ENCODE measurements around the gene GFOD1. TPM values are rescaled to one million over a fixed set of nuclear protein-coding genes. Genes with fewer than 3 reads are reported as not detected.

The GFOD1 gene
- polyA plus RNA-seq, 2 of the 4 experiments (the other 2 are of a cell fraction), result 2.7 to 3.5 TPM

- H3K27ac ChIP-seq, result no peak overlapping the region
- no peaks in the 10 kb centered on the region for H3K9me3 ChIP-seq
- DNase-seq (ENCODE audit: low read depth in 1 of 2, low spot score in 1 of 2) (no peak), ATAC-seq (no peak), FAIRE-seq (no peak)
- no peak overlapping the region for H3K4me3 ChIP-seq
- 0 out of 3 replicates have a peak, but pooled peaks cover 2% of the 10 kb centered on the region for H3K4me1 ChIP-seq
- ChIA-PET CTCF (interaction anchor here (0.6 to 1.0 kb wide), 2 partner anchors 37 to 684 kb away, joined by 3 read pairs; no protein-coding TSS in a partner anchor), POLR2A (interaction anchor here (0.6 to 1.3 kb wide), 2 partner anchors 202 to 242 kb away, joined by 4 read pairs; no protein-coding TSS in a partner anchor)
- WGBS (ENCODE audit: missing lambda C conversion rate), result 63% methylated on average over 9 of the region's 9 CpGs
- no peak overlapping the region for H3K4me2 ChIP-seq
- no peak for TF ChIP-seq HOXA7 (CRISPR knock-in tag; IDR thresholded peaks at IDR 0.05)
- no peak for TF ChIP-seq RARB (CRISPR knock-in tag; IDR thresholded peaks at IDR 0.05)
- no peak for TF ChIP-seq GATA3 (IDR thresholded peaks at IDR 0.05; ENCODE audit: borderline replicate concordance)
- TF ChIP-seq MAFK (IDR thresholded peaks at IDR 0.05; ENCODE audit: partially characterized antibody), result no peak
- TF ChIP-seq USF2 (IDR thresholded peaks at IDR 0.05), result no peak
- TF ChIP-seq MAX (IDR thresholded peaks at IDR 0.05), result no peak
- no peak for TF ChIP-seq CHD4 (IDR thresholded peaks at IDR 0.05; ENCODE audit: borderline replicate concordance)
Measured at GRCh38 chr6:13372688-13373487, 114.5 kb downstream of the GFOD1 start.

GRCh38 chr6:13372076-13372475 lies 115.3 kb downstream of the GFOD1 start:
- DNase-seq (ENCODE audit: low read depth in 1 of 2, low spot score in 1 of 2), result no peak
- TF ChIP-seq ELK1 (IDR thresholded peaks at IDR 0.05; ENCODE audit: low read depth, low read length) (no peak), FOSB (CRISPR knock-in tag; IDR thresholded peaks at IDR 0.05) (no peak), POLR2A (IDR thresholded peaks at IDR 0.05; ENCODE audit: low read length) (no peak), JUN (IDR thresholded peaks at IDR 0.05) (no peak), NFE2L2 (conservative IDR thresholded peaks at IDR 0.05; ENCODE audit: low read length) (no peak), PBX3 (IDR thresholded peaks at IDR 0.05) (no peak)
- Histone ChIP-seq H3K27ac (no peak overlapping the region), H3K4me3 (no peak overlapping the region), H3K9me3 (no peaks in the 10 kb centered on the region), H3K4me1 (0 out of 3 replicates have a peak, but pooled peaks cover 2% of the 10 kb centered on the region), H3K4me2 (no peak overlapping the region)
- 74% methylated on average over 6 of the region's 6 CpGs for WGBS (ENCODE audit: missing lambda C conversion rate)
- FAIRE-seq, result no peak
- no peak for ATAC-seq
- ChIA-PET CTCF (interaction anchor here (0.7 to 1.0 kb wide), 2 partner anchors 15 to 36 kb away, joined by 3 read pairs; no protein-coding TSS in a partner anchor), POLR2A (interaction anchor here (1.3 kb wide), 1 partner anchor 203 kb away, joined by 4 read pairs; no protein-coding TSS in a partner anchor)

GRCh38 chr6:13371421-13372072 lies 115.9 kb downstream of the GFOD1 start:
- WGBS (ENCODE audit: missing lambda C conversion rate), result 90% methylated on average over 9 of the region's 9 CpGs
- ATAC-seq, result no peak
- TF ChIP-seq ZSCAN20 (CRISPR knock-in tag; IDR thresholded peaks at IDR 0.05), result no peak
- TF ChIP-seq SMC3 (IDR thresholded peaks at IDR 0.05), result no peak
- TF ChIP-seq RARB (CRISPR knock-in tag; IDR thresholded peaks at IDR 0.05), result no peak
- TF ChIP-seq NPAS2 (CRISPR knock-in tag; IDR thresholded peaks at IDR 0.05; ENCODE audit: borderline replicate concordance), result no peak
- no peak for TF ChIP-seq POLR2A (IDR thresholded peaks at IDR 0.05; ENCODE audit: low read length)
- no peak for TF ChIP-seq TFCP2L1 (CRISPR knock-in tag; IDR thresholded peaks at IDR 0.05)
- TF ChIP-seq HMGXB4 (CRISPR knock-in tag; IDR thresholded peaks at IDR 0.05; ENCODE audit: borderline replicate concordance), result no peak
- no peak for TF ChIP-seq KDM5A (IDR thresholded peaks at IDR 0.05)
- TF ChIP-seq GATA3 (IDR thresholded peaks at IDR 0.05; ENCODE audit: borderline replicate concordance), result no peak
- TF ChIP-seq CEBPB (IDR thresholded peaks at IDR 0.05), result no peak
- no peak for TF ChIP-seq HDAC2 (IDR thresholded peaks at IDR 0.05)
- TF ChIP-seq PHF8 (IDR thresholded peaks at IDR 0.05; ENCODE audit: borderline replicate concordance, low read depth), result no peak
- no peak for TF ChIP-seq CHD2 (IDR thresholded peaks at IDR 0.05; ENCODE audit: low read length, partially characterized antibody)
- no peak for TF ChIP-seq ZFP36 (IDR thresholded peaks at IDR 0.05; ENCODE audit: borderline replicate concordance, partially characterized antibody)
- CTCF ChIA-PET, result interaction anchor here (0.7 kb wide), 1 partner anchor 14 kb away, joined by 3 read pairs; no protein-coding TSS in a partner anchor
- H3K4me2 ChIP-seq, result no peak overlapping the region
- no peak overlapping the region for H3K4me3 ChIP-seq
- H3K27ac ChIP-seq, result no peak overlapping the region
- POLR2A ChIA-PET, result interaction anchor here (1.3 kb wide), 1 partner anchor 204 kb away, joined by 4 read pairs; no protein-coding TSS in a partner anchor
- no peaks in the 10 kb centered on the region for H3K9me3 ChIP-seq
- no peak for DNase-seq (ENCODE audit: low read depth in 1 of 2, low spot score in 1 of 2)
- 0 out of 3 replicates have a peak, but pooled peaks cover 2% of the 10 kb centered on the region for H3K4me1 ChIP-seq
- no peak for FAIRE-seq

Measured in A549 (cell line).